GM21737 (cell line): ENCODE results near the gene RBM20.

Experiments used
- ATAC-seq: cut with Tn5 transposase; IDR thresholded peaks from one replicate; pipeline ENCODE4 v1.9.1; 2021; ENCODE audit warnings: mild to moderate bottlenecking, moderate library complexity; ENCODE audit not compliant: unreplicated experiment

The RBM20 gene

GRCh38 chr10:110845756-110846620 lies 201.9 kb downstream of the RBM20 start:
- no peak for ATAC-seq

- ATAC-seq, result no peak
Measured at GRCh38 chr10:110847374-110847773, 203.2 kb downstream of the RBM20 start.

GRCh38 chr10:110848106-110848505 lies 204.0 kb downstream of the RBM20 start:
- no peak for ATAC-seq

DNA sequence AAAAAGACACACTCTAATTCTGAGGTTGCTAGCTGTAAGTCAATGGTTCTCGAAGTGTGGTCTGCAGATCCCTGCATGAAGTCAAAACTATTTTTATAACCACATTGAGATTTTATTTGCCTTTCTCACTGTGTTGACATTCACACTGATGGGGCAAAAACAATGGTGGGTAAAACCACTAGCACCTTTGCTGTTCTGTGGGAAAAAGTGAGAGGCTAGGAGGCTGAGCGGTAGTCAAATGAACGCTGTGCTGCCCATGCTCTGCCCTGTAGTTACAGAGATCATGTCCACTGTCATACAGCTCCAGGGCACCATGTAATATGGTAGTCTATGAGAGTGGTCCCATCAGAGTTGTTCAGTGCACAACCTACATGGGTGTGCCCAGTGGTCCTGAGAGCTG lies 206.0 kb downstream of the RBM20 start:
- no peak for ATAC-seq

GRCh38 chr10:110851020-110851612 lies 207.0 kb downstream of the RBM20 start:
- no peak for ATAC-seq

DNA sequence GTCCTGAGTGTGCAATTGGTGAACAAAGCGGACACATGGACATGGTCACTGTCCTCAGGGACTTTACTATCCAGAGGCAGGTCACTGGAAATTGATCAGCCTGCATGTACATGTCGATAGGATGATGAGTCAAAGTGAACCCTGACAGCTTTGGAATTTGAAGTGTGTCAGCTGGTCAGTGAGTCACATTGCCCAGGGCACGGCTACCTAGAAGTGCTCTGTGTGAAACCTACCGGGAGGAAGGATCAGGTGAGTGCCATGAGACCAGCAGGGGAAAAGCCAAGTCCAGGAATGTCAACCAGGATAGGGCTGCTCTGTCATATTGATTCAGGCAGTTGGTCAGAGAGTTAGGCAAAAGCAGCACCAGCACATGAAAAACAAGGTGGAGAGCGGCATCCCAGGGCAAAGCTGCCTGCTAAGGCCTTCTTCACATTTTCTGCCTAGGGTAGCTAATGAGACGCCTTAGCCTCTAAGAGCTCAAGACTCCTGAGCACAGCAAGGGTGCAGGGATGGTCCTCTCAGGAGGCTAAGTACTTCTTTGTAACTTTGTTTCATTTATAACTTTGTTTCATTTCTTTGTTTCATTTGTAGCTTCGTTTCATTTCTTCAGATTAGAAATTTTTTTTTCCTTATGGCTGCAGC lies 208.2 kb downstream of the RBM20 start:
- ATAC-seq, result no peak

DNA sequence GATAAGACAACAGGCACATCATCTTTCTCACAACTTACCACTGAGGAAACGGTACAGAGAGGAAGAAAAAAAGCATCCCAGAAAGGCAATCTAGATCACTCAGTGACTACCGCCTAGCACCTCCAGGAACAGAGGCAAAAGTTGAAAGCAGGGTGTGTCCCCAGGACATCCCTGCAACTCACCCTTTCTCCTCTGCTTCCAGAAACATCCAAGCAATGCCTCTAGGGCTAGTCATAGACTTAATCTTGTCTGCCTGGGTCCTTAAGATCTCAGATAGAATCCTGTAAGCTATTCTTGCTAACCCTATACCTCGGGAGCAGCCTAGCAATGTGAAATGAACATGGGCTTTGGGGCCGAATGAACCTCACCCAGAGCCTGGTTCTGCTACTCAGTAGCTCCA lies 208.8 kb downstream of the RBM20 start:
- no peak for ATAC-seq

DNA sequence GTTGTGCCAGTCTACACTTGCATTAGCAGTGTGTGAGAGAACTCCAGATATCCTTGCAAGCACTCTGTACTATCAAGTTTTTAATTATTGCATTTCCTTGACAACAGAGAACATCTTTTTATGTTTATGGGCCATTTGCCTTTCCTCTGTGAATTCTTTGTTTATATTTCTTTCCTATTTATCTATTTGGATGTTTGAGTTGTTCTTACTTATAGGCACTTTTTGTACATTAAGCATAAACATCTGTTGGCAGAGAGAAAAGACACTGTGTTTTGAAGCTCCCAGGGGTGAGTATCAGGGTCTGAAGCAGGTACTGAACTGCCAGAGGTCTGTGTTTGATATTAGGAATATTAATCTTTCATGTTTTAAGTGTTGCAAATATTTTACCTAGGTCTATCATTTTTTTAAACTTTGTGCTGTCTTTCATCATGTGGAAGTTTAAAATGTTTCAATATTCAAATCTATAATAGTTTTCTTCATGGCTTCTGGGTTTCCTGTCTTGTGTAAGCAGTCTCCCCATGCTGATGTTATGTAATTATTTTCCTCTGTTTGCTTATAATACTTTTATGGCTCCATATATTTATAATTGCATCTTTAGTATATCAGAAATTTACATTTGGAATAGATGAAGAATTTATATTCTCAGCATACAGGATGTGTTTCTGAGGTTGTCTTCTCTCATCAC lies 209.9 kb downstream of the RBM20 start:
- no peak for ATAC-seq

- peak; percentile 34 for ATAC-seq
Measured at GRCh38 chr10:110857265-110858171, 213.4 kb downstream of the RBM20 start.

DNA sequence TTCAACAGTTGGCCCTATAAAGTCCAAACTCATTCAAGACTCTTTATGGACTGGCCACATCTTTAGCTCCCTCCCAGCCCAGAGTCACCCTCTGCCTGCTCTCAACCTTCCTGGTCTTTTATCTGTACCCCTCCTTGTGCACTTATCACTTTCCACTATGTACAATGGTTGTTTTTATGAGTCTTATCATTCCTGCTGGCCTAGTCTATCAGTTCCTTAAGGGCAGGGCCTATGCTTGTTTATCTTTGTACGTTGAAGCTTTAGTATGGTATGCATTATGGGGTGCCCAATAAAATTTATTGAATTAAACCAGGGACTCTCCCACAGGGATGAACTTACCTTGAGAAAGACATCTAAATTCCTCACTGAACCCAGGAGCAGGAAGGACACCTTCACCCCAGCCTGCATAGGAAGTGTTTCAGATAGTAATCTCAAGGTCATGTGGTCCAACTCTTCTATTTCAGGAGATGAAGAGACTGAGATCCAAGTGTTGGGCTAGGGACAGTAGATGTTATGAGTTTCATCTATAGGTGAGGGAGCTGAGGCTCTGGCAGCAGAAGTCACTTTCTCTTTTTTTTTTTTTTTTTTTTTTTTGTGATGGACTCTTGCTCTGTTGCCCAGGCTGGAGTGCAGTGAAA lies 214.3 kb downstream of the RBM20 start:
- no peak for ATAC-seq

- ATAC-seq, result no peak
Measured at GRCh38 chr10:110859206-110859972, 215.3 kb downstream of the RBM20 start.

DNA sequence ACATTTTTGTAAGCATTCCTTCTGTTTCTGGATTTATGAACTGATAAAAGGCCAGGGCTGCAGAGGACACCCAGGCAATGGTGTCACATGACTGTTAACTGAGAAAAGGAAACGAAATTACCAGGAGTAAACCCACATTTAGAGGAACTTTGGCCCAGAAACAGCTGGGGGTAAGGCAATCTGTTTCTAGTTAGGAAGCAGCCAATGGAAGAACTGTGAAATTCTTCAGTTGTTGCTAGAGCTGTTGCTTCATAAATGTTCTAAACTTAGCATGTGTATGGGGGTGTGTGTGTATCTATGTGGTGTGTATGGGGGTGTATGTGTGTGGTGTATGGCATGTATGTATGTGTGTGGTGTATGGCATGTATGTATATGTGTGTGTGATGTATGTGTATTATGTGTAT lies 215.8 kb downstream of the RBM20 start:
- no peak for ATAC-seq

DNA sequence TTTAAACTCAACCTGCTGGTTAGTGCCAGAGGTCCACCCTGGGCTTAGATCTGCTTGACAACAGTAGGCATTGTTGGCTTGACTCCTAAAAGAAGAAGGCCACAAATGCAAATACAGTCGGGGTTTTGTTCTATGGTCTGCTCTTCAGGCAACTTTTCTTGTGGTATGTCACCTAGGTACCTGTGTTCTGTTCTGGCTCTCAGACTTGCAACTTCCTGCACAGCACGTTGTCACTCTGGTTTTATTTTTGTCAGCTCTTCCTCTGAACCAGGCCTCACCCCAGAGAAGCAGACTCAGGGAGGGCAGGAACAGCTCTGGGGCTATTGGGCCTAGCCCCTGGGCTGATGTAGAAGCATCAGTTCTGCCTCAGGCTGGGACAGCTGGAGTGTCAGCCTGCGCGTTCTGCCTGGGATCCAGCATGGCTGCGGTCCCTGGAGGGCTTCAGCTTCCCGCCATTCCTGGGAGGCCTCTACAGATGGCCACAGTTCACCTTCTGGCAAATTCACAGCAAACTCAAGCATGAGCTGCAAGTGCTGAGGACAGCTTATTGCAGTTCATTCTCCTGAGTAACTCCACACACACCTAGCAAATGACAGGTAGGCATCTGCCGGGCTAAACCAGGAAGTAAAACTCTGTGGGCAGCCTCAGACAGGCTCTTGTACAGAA lies 216.6 kb downstream of the RBM20 start:
- ATAC-seq, result peak; percentile 43

DNA sequence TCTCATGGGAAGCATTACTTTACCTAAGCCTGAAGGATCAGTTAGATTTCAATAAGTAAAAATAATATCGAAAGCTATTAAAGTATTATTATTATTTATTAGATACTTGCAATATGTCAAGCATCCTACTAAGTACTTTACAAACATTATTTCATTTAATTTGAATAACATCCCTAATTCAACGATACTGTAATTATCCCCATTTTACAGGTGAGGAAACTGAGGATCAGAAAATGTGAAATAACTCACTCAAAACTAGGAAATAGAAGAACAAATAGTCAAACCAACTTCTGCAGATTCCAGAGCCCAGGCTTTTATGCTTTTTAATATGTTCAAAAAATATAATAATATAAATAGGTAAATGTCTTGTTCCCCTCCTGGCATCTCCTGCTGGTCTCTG lies 217.3 kb downstream of the RBM20 start:
- no peak for ATAC-seq

GRCh38 chr10:110861930-110862649 lies 218.0 kb downstream of the RBM20 start:
- no peak for ATAC-seq

DNA sequence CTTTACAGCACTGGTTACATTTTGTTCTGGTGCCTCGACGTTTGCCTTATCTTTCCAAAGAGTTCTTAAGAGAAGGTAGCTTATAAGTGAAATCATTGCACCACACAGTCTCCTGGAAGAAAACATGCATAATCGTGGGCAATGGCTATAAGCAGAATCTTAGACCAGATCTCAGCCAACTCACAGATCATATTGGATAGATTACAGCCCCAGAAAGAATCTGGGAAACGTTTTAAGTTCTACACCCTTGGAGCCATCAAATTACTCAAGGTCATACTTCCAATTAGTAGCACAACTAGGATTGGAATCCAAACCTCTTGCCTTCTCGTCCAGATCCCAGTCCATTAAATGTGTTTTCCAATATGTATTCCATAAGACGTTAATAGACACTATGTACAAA lies 218.8 kb downstream of the RBM20 start:
- no peak for ATAC-seq

DNA sequence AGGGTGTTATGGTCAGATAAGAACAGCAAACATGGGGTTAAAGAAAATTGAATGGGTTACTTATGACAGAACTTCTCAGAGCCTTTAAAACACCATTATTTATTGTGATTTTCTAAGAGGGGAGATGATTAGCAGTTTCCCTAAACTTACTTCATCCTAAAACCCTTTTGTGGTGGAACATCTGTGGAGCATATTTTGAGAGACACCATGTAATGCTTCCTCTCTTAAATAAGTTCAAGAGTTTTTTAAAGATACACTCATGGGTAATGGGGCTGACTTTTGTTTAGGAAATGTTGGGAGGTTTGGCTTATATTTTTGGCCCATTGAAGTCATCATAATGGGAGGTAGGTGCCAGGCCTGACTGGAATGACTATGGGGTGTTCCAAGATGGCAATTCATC lies 219.2 kb downstream of the RBM20 start:
- no peak for ATAC-seq

GRCh38 chr10:110863956-110864355 lies 219.8 kb downstream of the RBM20 start:
- ATAC-seq, result no peak
